Activated T-cell treated with anti-CD3 and anti-CD28 coated beads, Interleukin-2, amount 50 U/mL, for 48 hours (primary cell): ENCODE measurements around the gene PPP2R3B.
A peak's percentile ranks its signal among the peaks of the same experiment; 100 is the strongest.
"Not testable (repeated sequence)": the region's sequence is repeated elsewhere in the genome, so short reads cannot be mapped to it uniquely, and the experiment has no call there.

Source experiments
- DNase-seq, 2 experiments: peaks; one replicate each; pipeline ENCODE4 v3.0.0-alpha.2; 2020

The PPP2R3B gene

DNA sequence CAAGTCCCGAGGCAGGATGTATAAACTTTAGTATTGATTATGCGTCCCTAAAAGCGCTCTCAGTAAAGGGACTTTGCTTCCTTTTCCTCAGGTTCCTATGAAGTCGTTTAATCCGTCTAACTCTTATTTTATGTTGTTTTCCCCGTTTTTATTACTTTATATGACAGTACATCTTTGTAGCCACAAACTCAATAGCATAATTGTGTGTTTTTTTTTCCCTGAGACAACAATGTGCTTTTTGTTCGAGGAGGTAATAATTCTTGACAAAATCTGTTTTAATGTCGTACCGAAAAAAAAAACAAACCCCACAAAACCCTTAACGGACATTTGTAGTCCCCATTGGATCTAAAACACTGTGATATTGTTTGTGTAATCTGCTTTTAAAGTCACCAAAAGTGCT lies 17.9 kb upstream of the PPP2R3B start:
- no peak for DNase-seq

DNA sequence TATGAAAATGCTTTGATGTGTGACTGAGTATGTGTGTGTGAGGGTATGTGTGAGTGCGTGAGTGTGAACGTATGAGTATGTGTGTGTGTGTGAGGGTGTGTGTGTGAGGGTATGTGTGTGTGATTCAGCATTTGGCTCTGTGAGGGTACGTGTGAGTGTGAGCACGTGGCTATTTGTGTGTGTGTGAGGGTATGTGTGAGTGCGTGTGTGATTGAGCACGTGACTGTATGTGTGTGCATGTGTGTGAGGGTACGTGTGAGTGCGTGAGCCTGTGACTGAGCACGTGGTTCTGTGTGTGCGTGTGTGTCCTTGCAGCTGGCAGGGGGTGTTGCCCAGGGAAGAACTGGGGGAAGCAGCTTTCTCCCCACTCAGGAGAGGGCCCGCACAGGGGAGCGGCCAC lies 16.1 kb upstream of the PPP2R3B start:
- DNase-seq = no peak

DNA sequence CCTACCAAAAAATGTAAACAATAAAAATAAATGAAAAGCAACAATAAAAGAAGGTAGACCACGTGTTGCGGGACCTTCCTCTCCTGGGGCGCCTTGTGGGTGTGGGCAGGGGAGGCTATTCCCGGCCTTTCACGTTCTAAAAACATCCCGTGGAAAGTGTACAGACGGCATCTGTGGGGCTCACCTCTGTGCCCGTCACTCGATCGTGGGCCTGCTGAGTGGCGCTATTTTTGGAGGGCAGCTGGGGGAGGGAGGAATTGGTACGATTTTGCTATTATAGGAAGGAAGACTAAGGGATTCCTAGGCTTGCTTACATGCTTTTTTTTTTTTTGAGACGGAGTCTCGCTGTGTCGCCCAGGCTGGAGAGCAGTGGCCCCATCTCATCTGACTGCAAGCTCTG lies 13.6 kb upstream of the PPP2R3B start:
- no peak for DNase-seq

DNA sequence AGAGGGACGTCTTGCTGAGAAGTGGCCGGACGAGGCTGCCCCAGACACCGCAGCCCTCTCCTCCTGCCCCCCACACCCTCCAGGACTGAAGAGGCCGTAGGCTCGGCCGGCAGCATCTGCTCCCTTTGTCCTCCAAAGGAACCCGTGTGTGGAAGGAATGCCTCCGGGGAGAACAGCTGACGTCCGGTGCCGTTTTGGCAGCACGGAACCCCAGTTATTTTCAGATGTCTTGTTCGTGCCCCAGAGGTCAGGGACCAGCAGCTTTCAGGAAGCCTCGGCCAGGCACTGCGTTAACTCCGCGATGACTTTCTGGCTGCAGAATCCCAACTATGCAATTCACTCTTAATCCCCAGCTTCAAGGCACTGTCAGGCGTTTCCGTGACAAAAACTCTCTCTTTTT lies 10.9 kb upstream of the PPP2R3B start:
- no peak for DNase-seq

DNA sequence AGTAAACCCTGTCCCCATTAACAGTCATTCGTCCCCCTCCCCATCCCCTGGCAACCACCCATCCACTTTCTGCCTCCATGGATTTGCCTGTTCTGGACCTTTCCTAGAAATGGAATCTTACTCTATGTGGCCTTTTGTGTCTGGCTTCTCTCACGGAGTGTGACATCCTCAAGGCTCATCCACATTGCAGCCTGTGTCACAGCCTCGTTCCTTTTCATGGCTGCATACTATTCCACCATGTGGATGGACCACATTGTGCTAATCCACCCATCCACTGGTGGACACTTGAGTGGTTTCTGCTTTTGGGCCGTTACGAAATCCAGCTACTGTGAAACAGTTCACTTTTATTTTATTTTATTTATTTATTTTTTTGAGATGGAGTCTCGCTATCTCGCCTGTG lies 8.1 kb upstream of the PPP2R3B start:
- DNase-seq = no peak

DNA sequence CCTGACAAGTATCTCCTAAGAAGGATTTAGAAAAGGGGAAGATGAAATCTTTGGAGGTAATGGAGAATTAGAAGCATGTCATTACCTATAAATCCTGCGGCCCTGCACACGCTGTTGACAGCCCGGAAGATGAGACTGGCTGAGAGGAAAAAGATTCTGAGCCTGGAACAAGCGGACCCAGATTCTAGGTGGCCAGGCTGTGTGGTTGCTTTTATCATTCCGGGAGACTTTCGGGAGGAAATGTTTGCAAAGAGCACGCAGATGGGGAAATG lies 5.8 kb upstream of the PPP2R3B start:
- DNase-seq = no peak

DNA sequence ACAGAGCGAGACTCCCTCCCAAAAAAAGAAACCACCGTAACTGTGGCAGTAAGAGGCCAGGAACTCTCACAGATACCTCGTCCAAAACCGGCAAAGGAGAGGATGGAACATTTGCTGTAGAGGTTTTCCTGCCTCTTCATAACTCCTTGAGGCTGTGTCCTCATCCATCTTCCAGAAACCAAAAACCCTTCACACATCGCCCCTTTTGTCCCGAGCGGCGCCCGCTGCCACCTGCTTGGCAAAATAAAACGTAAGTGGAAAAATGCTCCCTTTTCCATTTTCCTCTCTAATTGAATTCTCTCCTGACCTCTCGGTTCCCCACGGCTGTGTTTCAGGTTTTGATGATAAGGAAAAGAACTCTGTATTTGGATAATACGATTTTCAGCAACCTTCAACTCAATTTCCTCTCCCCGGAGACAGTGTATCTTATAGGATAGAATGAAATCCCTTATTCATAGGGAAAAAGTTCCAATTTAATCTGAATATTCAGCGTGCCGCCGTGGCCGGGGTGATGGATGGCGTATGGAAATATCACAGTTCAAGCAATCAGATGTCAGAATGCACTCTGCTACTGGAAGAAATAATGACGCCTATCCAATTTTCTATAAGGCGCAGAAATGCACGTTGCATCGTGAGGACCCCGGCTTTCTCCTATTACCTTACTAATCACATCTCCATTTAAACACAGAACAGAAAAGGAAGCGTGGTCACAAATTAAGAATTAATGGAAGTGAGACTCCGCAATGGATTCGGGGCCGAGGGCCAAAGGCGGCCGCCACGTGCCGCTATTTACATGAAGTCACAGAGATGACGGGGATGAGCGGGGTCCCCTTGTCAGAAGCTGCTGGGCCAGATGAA lies 5.2 kb upstream of the PPP2R3B start:
- no peak for DNase-seq

DNA sequence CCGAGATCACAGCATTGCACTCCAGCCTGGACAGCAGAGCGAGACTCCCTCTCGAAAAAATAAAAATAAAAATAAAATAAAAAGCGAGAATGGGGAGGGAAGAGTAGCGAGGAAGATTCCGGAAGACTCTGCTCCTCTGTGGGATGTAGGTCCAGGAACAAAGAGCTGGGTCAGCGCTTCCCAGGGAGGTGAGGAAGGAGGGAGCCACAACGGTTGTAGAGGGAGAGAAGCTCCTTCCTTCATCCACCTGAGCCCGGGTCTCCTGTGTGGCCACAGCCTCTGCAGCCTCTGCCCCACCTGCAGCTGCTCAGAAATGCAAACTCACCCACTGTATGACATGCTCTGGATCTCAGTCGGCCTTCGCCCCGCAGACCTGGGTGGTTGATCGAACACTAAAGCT lies 3.8 kb upstream of the PPP2R3B start:
- DNase-seq = no peak

DNA sequence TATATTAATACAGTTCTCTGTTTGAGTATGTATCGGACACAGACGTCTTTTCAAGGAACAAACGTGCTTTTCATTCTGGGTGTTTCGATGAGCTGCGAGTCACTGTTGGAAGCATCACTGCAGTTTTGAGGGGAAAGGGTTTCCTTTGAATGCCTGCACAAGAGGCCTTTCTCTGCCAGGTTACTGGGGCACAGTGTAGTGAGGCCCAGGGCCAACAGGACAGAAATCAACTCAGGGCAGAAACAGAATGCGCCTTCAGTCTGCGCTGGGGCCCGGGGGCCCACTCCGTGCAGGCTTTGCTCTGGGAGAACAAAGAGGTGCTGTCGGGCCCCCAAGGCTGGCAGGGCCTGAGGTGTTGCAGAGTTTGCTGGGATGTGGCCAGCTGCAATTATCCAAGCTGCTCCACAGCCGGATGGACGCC lies 2.3 kb upstream of the PPP2R3B start:
- no peak for DNase-seq

DNA sequence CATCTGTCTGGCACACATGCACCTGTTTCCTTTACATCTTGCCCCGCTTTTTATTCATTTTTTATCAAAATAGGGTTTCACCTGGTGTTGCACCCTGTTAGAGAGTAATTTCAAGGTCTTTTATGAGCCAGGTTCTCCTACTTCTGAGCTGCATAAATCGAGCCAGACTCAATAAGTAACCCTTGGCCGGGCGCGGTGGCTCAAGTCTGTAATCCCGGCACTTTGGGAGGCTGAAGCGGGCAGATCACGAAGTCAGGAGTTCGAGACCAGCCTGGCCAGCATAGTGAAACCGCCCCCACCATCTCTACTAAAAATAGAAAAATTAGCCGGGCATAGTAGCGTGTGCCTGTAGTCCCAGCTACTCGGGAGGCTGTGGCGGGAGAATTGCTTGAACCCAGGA lies 1.0 kb upstream of the PPP2R3B start:
- DNase-seq = no peak

DNA sequence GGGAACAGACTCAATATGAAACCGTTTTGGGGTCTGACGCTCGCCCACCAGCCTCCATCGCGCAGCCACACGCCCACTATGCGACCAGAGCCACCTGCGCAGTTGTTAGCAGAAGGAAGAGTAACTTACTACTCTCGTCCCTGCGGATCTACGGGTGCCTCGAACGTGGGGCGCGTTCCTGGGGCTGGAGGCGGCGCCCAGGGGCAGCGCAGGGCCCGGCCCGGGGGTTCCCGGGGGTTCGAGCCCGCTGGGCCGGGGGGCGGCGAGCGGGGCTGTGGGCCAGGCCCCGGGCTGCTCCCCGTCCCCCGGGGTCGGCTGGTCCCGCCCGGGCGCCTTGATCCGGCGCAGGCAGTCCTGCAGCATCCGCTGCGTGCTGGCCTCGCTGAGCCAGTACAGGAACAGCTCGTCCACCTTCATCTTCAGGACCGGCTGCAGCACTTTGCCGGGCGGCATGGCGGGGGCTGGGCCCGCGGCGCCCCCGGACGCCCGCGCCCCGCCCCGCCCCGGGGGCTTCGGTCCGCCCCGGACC lies 404 bp downstream of the PPP2R3B start:
- peak; percentile 62 to 72 for DNase-seq

DNA sequence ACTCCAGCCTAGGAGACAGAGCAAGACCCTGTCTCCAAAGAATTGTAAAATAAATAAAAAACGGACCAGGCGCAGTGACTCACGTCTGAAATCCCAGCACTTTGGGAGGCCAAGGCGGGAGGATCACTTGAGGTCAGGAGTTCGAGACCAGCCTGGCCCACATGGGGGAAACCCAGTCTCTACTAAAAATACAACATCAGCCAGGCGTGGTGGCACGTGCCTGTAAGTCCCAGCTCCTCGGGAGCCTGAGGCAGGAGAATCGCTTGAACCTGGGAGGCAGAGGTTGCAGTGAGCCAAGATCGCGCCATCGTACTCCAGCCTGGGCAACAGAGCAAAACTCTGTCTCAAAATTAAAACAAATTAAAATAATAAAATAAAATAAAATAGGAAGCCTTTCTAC lies 971 bp downstream of the PPP2R3B start:
- not testable (repeated sequence) for DNase-seq

DNA sequence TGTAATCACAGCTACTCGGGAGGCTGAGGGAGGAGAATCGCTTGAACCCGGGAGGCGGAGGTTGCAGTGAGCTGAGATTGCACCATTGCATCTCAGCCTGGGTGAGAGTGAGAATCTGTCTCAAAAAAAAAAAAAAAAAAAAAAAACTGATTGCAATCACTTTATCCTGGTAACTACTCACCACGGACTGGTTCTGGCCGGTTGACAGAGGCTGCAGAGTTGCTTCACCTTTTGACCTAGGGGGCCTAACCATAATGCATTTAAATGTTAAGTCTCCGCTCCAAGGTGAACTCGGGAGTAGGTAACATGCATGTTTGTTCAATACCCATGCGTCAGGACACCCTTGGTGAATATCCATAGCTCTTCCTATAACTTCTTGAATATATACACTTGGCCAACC lies 1.8 kb downstream of the PPP2R3B start:
- no peak for DNase-seq

DNA sequence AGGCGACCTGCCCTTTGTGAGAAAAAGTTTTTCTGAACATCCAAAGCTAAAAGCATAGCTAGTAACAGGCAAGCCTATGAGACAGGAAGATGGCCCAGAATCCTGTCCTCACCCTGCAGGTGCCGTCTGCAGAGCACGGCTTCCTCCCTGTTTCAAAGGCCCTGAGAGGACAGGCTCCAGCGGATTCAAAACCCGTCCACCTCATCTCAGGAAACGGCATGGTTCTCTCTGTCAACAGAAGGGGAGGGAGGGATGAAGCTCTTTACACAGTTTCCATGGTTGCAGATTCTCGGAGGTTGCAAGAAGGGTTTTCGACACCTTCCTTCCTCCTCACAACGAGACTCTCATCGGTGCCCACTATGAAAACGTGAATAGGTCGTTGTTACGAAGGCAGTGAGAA lies 8.3 kb downstream of the PPP2R3B start:
- DNase-seq = no peak

DNA sequence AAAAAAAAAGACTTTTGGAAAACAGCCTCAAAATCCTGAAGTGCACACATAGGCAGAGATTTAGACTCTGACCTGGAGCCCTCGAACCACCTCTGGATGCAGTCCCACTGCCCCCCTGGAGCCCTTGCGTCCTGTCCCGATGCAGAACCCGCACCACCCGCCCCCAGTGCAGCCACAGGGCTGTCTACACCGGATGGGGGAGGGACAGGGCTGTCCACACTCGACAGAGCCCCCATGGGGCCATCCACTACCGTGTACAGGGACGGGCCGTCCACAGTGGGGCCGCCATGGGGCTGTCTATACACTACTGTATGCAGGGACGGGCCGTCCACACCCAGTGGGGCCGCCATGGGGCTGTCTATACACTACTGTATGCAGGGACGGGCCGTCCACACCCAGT lies 10.5 kb downstream of the PPP2R3B start:
- DNase-seq = not testable (repeated sequence)

DNA sequence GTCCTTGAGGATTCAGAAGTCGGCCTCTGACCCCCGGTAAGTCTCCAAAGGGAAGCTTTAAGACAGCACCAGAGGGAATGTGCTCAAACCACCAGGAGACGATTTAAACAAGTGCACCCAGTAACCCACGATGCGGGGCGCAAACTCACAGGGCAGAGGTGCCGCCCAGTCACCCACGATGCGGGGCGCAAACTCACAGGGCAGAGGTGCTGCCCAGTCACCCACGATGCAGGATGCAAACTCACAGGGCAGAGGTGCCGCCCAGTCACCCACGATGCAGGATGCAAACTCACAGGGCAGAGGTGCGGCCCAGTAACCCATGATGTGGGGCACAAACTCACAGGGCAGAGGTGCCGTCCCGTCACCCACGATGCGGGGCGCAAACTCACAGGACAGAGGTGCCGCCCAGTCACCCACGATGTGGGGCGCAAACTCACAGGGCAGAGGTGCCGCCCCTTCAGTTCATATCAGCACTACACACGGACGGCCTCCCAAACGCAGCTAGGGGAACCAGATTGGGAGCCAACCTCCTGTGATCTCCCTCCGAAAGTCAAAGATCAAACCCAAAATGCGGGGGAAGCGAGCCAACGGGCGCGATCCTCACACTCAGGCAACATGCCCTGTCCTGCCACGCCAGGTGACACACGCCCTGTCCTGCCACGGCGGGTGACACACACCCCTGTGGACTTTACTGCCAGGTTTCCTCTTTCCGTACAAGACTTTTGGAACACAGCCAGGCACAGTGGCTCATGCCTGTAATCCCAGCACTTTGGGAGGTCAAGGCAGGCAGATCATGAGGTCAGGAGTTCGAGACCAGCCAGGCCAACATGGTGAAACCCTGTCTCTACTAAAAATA lies 11.3 kb downstream of the PPP2R3B start:
- DNase-seq = no peak

DNA sequence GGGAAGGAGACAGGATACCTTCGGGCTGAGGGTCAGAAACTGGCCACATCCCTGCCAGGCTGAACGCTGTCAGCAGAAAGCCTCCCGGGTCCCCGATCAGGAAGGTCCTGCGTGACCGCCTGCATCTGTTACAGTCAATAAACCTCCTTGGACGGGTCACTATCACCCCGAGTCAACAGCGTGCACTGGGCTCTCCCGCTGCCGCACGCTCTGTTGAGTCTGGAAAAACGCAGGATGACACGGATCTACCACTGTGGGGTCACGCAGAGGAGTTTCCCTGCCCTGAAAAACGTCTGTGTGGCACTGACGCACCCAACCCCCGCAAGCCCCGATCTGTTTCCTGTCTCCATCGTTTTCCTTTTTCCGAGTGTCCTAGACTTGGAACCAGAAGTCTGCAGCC lies 12.1 kb downstream of the PPP2R3B start:
- no peak for DNase-seq

DNA sequence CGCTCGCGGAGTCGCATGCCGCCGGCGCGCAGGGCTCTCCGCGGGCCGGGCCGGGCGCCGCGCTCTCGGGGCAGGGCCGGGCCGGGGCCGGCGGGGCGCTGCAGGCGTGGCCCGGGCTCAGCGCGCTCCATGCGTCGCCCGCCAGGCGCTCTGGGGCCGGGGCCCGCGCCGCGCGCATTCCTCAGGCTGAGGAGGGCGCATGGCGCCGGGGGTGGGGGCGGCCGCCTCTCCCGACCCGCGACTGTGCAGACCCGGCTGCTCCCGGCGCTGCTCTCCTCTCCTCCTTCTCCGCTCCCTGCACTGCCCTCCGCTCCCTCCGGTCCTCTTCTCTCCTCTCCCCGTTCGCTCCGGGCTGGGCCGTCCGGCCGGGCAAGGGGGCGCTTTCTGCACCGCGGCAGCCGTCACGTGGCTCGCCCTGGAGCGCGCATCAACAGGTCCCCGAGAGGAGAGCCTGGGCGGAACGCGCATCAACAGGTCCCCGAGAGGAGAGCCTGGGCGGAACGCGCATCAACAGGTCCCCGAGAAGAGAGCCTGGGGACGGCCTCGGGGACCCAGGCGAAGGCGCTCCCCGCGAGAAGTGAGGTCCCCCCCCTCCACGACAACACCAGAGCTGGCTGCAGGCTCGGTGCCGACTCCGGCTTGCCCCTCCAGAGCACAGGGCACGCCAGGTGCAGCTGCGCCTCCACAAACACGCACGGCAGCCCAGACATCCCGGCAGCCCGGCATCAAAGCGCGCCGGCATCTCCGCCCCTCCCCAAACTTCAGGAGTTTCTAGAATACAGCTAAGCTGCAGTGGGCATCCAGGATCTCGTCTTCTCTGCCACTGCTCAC lies 12.9 kb downstream of the PPP2R3B start:
- DNase-seq = peak; percentile 61 to 66

DNA sequence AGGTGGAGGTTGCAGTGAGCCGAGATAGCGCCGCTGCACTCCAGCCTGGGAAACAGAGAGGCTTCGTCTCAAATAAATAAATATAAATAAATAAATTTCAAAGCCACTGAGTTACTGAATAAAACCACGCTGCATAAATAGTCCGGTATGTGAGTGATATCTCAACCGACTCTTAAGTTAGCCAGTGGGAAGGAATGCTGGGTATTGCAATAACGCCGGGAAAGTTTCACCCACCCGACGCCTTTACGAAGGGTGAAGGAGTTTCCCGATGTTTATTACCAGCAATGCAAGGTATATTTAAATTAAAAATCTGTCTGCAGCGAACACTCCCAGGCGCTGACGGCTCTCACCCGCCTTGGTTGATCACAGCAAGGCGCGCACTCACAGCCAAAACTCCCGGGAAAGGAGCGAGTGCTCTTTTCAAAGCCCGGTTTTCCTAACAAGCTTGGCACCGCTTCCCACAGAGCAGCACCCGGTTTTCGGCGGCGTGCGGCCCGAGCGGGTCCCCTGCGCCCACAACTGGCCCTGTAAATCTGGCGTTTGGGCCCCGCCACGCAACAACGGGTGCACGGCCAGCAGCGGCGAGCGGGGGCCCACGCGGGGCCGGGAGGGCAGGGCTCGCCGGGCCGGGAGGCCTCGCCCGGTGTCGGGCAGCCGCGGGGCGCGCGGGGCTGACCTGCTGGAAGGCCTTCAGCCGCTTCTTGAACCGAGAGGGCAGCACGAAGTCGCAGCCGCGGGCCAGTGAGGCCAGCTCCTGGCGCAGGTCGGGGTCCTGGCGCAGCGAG lies 13.7 kb downstream of the PPP2R3B start:
- peak in 1 of 2 experiments; percentile 30 for DNase-seq

DNA sequence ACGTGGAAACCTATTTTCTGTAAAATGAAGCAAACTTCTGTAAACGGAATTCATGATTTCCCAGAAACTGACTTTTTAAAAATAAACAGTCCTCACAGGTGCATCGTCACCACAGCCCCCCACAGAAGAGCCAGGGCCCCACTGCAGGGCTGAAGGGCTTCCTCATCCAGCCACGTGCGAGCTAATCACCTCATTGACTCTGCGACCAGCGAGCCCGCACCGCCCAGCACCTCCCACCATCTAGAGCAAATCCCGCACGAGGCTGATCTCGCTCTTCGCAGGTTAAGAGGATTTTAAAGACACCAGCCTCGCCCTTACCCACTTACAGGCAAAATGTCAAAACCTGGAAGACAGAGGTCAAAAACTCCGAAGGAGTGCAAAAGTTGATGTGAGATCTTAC lies 14.8 kb downstream of the PPP2R3B start:
- no peak for DNase-seq

DNA sequence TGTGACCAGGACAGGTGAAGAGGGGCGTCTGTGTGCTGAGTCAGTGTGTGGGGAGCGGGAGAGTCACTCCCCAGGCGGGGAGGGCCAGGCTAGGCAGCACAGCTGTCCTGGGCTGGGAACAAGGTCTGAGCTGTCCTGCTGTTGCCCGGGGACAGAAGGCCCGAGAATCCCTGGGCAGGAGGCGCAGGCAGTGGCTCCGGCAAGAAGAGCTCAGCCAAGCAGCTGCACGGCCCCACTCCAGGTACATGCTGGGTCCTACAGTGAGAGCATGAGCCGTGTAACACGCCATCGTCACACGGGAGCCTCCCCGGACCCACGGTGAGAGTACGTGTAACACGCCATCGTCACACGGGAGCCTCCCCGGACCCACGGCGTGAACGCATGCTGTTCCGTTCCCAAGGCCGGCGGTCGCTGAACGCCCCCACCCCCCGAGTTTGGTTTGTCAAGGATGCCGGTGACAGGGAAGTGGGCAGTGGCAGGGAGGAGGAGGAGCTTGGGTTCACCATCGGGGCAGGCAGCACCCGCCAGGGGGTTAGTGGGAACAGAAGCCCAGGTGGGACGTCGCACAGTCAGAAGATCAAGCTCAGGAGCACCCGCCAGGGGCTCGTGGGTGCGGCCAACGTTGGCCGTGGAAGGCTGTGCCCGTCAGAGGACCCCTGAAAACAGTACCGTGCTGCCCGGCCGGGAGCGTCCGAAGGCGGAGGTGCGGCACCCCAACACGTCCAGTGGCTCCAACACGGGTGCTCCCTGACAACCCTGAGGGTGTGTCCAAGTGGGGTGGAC lies 15.6 kb downstream of the PPP2R3B start:
- DNase-seq = no peak
